Hepatocyte (in vitro differentiated cells): Measurements from ENCODE around the gene SEZ6L2. TPM values are rescaled to one million over a fixed set of nuclear protein-coding genes. Genes with fewer than 3 reads are reported as not detected.

Experiments
- DNase-seq: peaks from one replicate; pipeline ENCODE4 v3.0.0-alpha.2; 2016; ENCODE audit warnings: low spot score
- H2AFZ ChIP-seq: fragments of 200-600 bp; sonication (generic); 2 replicates; pipeline ENCODE4 v1.6.0; 2016; ENCODE audit warnings: antibody characterized with exemption, mild to moderate bottlenecking
- H3K27ac ChIP-seq: fragments of 200-600 bp; sonication (generic); 2 replicates; pipeline ENCODE4 v1.5.1; 2016; ENCODE audit warnings: mild to moderate bottlenecking
- H3K27me3 ChIP-seq: fragments of 200-600 bp; sonication (generic); 2 replicates; pipeline ENCODE4 v1.6.1; 2016
- H3K36me3 ChIP-seq: fragments of 200-600 bp; sonication (generic); replicated peaks from 2 replicates; pipeline ENCODE4 v1.5.1; 2016; ENCODE audit warnings: low read depth; ENCODE audit not compliant: insufficient read depth
- H3K4me1 ChIP-seq: fragments of 200-600 bp; sonication (generic); 2 replicates; pipeline ENCODE4 v1.5.1; 2016; ENCODE audit warnings: mild to moderate bottlenecking, moderate library complexity; ENCODE audit not compliant: insufficient read depth
- H3K4me2 ChIP-seq: fragments of 200-600 bp; sonication (generic); 2 replicates; pipeline ENCODE4 v1.6.0; 2016
- H3K4me3 ChIP-seq: fragments of 200-600 bp; sonication (generic); 2 replicates; pipeline ENCODE4 v1.5.1; 2016; ENCODE audit warnings: mild to moderate bottlenecking
- H3K79me2 ChIP-seq: fragments of 200-600 bp; sonication (generic); 2 replicates; pipeline ENCODE4 v1.6.0; 2017; ENCODE audit warnings: mild to moderate bottlenecking
- H3K9me2 ChIP-seq: fragments of 200-600 bp; sonication (generic); replicated peaks from 2 replicates; pipeline ENCODE4 v1.6.0; 2017; ENCODE audit warnings: mild to moderate bottlenecking; ENCODE audit not compliant: insufficient read depth
- H3K9me3 ChIP-seq: fragments of 200-600 bp; sonication (generic); 2 replicates; pipeline ENCODE4 v1.5.1; 2016; ENCODE audit warnings: low read depth, mild to moderate bottlenecking
- H4K20me1 ChIP-seq: fragments of 200-600 bp; sonication (generic); 2 replicates; pipeline ENCODE4 v1.6.0; 2016; ENCODE audit warnings: mild to moderate bottlenecking; ENCODE audit not compliant: insufficient read depth, poor library complexity, severe bottlenecking
- EZH2 ChIP-seq: fragments of 200-600 bp; sonication (generic); IDR thresholded peaks from 2 replicates; pipeline ENCODE4 v1.6.1; 2016; ENCODE audit warnings: antibody characterized with exemption, mild to moderate bottlenecking, borderline replicate concordance
- EZH2phosphoT487 ChIP-seq: fragments of 200-600 bp; sonication (generic); IDR thresholded peaks from one replicate; pipeline ENCODE4 v1.6.1; 2018; ENCODE audit warnings: antibody characterized with exemption, mild to moderate bottlenecking, low read depth, moderate library complexity; ENCODE audit not compliant: unreplicated experiment, severe bottlenecking
- WGBS: methylation state at CpG from one replicate; pipeline ENCODE4 v1.1.6; 2016; ENCODE audit warnings: low lambda C conversion rate; ENCODE audit errors: missing lambda C conversion rate; 5-methylcytosine and 5-hydroxymethylcytosine counted together
- polyA plus RNA-seq: library from polyadenylated mRNA; unstranded; fragments of >200 nt; fragmentation: Nextera tagmentation; extraction: Ambion mirVana; gene quantifications from 2 replicates; pipeline ENCODE4 v1.2.1, GENCODE V29; 2016
- total RNA-seq: library from RNA; depleted of rRNA; stranded (reverse); fragments of >200 nt; gene quantifications from 2 replicates; pipeline ENCODE4 v1.2.3, GENCODE V29; 2014
- TF ChIP-seq, protein P1 (sequence below): fragments of 200-600 bp; sonication (generic); IDR thresholded peaks from 2 replicates; pipeline ENCODE4 v1.5.1; 2016; ENCODE audit warnings: antibody characterized with exemption, mild to moderate bottlenecking; ENCODE audit not compliant: poor library complexity

Gene SEZ6L2
- total and polyA plus RNA-seq, 2 experiments from 2014 or later: 36.1 to 39.9 TPM

DNA sequence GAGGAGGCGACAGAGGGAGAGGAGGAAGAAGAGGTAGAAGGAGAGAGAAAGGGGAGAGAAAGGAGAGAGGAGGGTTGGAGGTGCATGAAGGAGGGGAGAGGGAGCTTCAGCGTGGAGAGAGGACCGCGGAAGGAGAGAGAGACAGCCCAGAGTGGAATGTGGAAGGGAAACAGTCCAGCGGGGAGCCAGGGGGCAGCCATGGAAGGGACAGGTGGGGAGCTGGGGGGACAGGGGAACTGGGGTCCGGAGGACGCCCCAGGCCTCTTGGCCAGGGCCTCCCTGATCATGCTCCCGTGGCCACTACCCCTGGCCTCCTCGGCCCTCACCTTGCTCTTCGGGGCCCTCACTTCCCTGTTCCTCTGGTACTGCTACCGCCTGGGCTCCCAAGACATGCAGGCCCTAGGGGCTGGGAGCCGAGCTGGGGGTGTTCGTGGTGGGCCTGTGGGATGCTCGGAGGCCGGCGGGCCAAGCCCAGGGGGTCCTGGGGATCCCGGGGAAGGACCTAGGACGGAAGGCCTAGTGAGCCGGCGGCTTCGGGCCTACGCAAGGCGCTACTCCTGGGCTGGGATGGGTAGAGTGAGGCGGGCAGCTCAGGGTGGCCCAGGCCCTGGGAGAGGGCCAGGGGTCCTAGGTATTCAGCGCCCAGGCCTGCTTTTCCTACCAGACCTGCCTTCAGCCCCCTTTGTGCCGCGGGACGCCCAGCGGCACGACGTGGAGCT is 1.7 kb upstream of the SEZ6L2 start:
- Histone ChIP-seq H3K9me2 (no peaks in the 10 kb centered on the region), H3K27ac (peak overlapping the region; percentile 96), H3K4me1 (peaks cover 3% of the 10 kb centered on the region), H4K20me1 (no peaks in the 10 kb centered on the region), H3K4me2 (peak overlapping the region; percentile 98), H2AFZ (peak overlapping the region; percentile 83), H3K79me2 (peaks cover 5% of the 10 kb centered on the region), H3K4me3 (peak overlapping the region; percentile 95), H3K27me3 (no peaks in the 10 kb centered on the region), H3K36me3 (no peaks in the 10 kb centered on the region), H3K9me3 (no peaks in the 10 kb centered on the region)
- no peak for DNase-seq
- 68% methylated on average over 22 of the region's 31 CpGs for WGBS
- TF ChIP-seq EZH2: no peak
- no peak for TF ChIP-seq EZH2phosphoT487
- TF ChIP-seq, protein P1, sequence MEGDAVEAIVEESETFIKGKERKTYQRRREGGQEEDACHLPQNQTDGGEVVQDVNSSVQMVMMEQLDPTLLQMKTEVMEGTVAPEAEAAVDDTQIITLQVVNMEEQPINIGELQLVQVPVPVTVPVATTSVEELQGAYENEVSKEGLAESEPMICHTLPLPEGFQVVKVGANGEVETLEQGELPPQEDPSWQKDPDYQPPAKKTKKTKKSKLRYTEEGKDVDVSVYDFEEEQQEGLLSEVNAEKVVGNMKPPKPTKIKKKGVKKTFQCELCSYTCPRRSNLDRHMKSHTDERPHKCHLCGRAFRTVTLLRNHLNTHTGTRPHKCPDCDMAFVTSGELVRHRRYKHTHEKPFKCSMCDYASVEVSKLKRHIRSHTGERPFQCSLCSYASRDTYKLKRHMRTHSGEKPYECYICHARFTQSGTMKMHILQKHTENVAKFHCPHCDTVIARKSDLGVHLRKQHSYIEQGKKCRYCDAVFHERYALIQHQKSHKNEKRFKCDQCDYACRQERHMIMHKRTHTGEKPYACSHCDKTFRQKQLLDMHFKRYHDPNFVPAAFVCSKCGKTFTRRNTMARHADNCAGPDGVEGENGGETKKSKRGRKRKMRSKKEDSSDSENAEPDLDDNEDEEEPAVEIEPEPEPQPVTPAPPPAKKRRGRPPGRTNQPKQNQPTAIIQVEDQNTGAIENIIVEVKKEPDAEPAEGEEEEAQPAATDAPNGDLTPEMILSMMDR: no peak

DNA sequence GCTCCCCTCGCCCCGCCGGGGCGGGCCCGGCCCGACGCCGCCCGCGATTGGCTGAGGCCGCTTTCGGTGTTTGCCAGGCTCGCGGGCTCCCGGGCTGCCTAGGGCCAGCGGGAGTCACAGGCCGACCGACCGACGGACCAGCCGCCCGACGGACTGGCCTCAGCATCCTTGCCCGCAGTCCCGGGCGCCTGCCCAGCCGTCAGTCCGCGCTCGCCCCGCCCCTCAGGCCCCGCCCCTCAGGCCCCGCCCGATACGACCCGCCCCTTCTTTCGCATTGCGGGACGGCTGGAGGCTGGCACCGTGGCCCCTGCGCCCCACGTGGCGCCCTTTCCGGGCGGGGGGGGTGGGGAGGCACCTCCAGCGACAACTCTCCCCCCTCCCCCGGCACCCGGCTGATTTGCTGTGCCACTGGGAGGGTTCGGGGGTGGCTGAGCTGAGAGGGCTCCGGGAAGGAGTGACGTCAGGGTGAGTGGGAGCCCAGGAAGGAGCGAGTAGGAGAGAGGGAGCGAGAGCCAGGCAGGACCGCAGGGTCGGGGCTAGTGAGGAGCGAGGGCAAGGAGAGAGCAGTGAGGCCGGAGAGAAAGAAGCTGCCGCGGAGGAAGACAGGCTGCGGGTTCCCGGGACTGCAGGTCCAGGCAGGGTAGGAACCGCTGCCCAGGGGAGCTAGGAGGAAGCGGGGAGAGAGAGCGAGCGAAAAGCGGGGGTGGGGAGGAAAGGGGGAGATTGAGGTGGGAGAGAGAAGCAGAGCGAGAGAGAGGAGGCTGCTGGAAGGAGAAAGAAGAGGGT is 945 bp upstream of the SEZ6L2 start, which contains the start of gene ASPHD1:
Gene ASPHD1, plus strand, starts transcription at position 387 of the 786 bp plus-strand sequence. CDS start 484 bp downstream, outside the sequence.
- H2AFZ ChIP-seq: peak within 1 kb of the TSS; percentile 83
- H3K4me1 ChIP-seq: peaks cover 3% of the 10 kb centered on the region
- H4K20me1 ChIP-seq: no peaks in the 10 kb centered on the region
- H3K79me2 ChIP-seq: peaks cover 5% of the 10 kb centered on the region
- H3K27me3 ChIP-seq: no peaks in the 10 kb centered on the region
- peak within 1 kb of the TSS; percentile 95 for H3K4me3 ChIP-seq
- H3K9me3 ChIP-seq: no peaks in the 10 kb centered on the region
- WGBS: 2% methylated on average over 36 of the region's 67 CpGs
- peak within 1 kb of the TSS; percentile 96 for H3K27ac ChIP-seq
- TF ChIP-seq, protein P1: no peak
- no peak for TF ChIP-seq EZH2
- peak within 1 kb of the TSS; percentile 98 for H3K4me2 ChIP-seq
- H3K36me3 ChIP-seq: no peaks in the 10 kb centered on the region
- DNase-seq: peak; percentile 88
- H3K9me2 ChIP-seq: no peaks in the 10 kb centered on the region

DNA sequence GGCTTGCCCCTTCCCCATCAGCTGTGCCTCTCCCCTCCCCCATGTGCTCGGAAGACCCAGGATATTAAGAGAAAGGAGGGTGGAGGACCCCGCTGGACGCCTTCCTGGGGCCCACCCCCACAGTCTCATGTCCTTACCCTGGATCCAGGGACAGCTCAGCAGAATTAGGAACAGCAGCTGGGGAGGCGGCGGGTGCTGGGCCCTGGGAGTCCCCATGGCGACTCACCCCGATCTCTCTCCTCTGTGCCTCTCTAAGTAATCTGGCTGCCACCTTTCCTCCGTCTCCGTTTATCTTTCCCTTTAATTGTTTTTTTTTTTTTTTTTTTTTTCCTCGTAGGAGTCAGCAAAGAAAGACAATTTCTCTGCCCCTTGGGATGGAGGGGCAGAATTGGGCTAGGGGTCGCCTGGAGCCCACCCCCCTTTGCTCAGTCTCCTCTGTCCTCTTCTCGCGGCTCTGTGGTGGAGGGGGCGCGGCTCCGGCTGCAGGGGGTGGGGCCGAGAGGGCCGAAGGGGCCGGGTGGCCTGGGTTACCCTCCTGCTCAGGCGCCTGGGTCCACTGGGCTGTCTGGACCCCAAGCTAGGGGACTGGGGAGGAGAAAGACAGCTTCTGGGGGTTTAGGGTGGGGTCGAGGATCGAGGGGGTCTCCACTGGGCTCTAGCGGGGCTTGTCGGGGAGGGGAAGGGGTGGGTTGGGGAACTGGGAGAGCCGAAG is 390 bp downstream of the SEZ6L2 start:
- Histone ChIP-seq H3K27ac (peak overlapping the region; percentile 96), H3K27me3 (no peaks in the 10 kb centered on the region), H3K9me3 (no peaks in the 10 kb centered on the region), H2AFZ (peak overlapping the region; percentile 70), H3K4me2 (peak overlapping the region; percentile 98), H3K79me2 (peaks cover 5% of the 10 kb centered on the region), H4K20me1 (no peaks in the 10 kb centered on the region), H3K9me2 (no peaks in the 10 kb centered on the region), H3K36me3 (no peaks in the 10 kb centered on the region), H3K4me1 (peaks cover 3% of the 10 kb centered on the region), H3K4me3 (peak overlapping the region; percentile 28)
- DNase-seq: peak; percentile 77
- WGBS: 2% methylated on average over 14 of the region's 25 CpGs
- no peak for TF ChIP-seq EZH2
- TF ChIP-seq EZH2phosphoT487: no peak
- TF ChIP-seq, protein P1: no peak
